SK-N-SH treated with all-trans-retinoic acid at 6 μM for 48 hours (cell line): ENCODE measurements around the gene KLHL17.
A peak's percentile ranks its signal among the peaks of the same experiment; 100 is the strongest.

Source experiments
- ATAC-seq: fragments of 200-7000 bp; cut with Tn5 transposase; 3 replicates; pipeline ENCODE4 v1.9.1; 2020; ENCODE audit warnings: mild to moderate bottlenecking, moderate library complexity
- BACH2 ChIP-seq: fragments of 250-450 bp; sonication (Bioruptor Pico); IDR thresholded peaks from 2 replicates; pipeline ENCODE4 v1.9.0; 2021; ENCODE audit warnings: mild to moderate bottlenecking, borderline replicate concordance
- CSDC2 ChIP-seq: fragments of 250-450 bp; sonication (Bioruptor Pico); IDR thresholded peaks from 2 replicates; pipeline ENCODE4 v1.5.0; 2020; ENCODE audit warnings: mild to moderate bottlenecking, moderate library complexity
- ESRRG ChIP-seq: fragments of 250-450 bp; sonication (Bioruptor Pico); IDR thresholded peaks from 2 replicates; pipeline ENCODE4 v1.6.1; 2021; ENCODE audit warnings: mild to moderate bottlenecking
- GLIS3 ChIP-seq: fragments of 250-450 bp; sonication (Bioruptor Pico); IDR thresholded peaks from 2 replicates; pipeline ENCODE4 v1.5.0; 2020; ENCODE audit warnings: mild to moderate bottlenecking, moderate library complexity
- ISL1 ChIP-seq: fragments of 250-450 bp; sonication (Bioruptor Pico); IDR thresholded peaks from 2 replicates; pipeline ENCODE4 v2.1.2; 2022; ENCODE audit warnings: mild to moderate bottlenecking, moderate library complexity
- OSR1 ChIP-seq: fragments of 250-450 bp; sonication (Bioruptor Pico); IDR thresholded peaks from 2 replicates; pipeline ENCODE4 v1.8.0; 2022; ENCODE audit warnings: moderate library complexity, mild to moderate bottlenecking, inconsistent platforms
- PPARA ChIP-seq: fragments of 250-450 bp; sonication (Bioruptor Pico); IDR thresholded peaks from 2 replicates; pipeline ENCODE4 v1.5.0; 2020; ENCODE audit warnings: mild to moderate bottlenecking, borderline replicate concordance
- RARB ChIP-seq: fragments of 250-450 bp; sonication (Bioruptor Pico); IDR thresholded peaks from 2 replicates; pipeline ENCODE4 v1.8.0; 2021; ENCODE audit warnings: mild to moderate bottlenecking, moderate library complexity
- SNAI2 ChIP-seq: fragments of 250-450 bp; sonication (Bioruptor Pico); IDR thresholded peaks from 2 replicates; pipeline ENCODE4 v1.5.0; 2020; ENCODE audit warnings: mild to moderate bottlenecking, moderate library complexity
- TCF4 ChIP-seq: fragments of 250-450 bp; sonication (Bioruptor Pico); IDR thresholded peaks from 2 replicates; pipeline ENCODE4 v1.8.0; 2021; ENCODE audit warnings: mild to moderate bottlenecking, moderate library complexity, borderline replicate concordance
- TOX ChIP-seq: fragments of 250-450 bp; sonication (Bioruptor Pico); IDR thresholded peaks from 2 replicates; pipeline ENCODE4 v1.8.0; 2021; ENCODE audit warnings: mild to moderate bottlenecking, moderate library complexity, borderline replicate concordance
- ZC3H10 ChIP-seq: fragments of 250-450 bp; sonication (Bioruptor Pico); IDR thresholded peaks from 2 replicates; pipeline ENCODE4 v1.5.1; 2021; ENCODE audit warnings: mild to moderate bottlenecking, moderate library complexity
- ZFP3 ChIP-seq: fragments of 250-450 bp; sonication (Bioruptor Pico); IDR thresholded peaks from 2 replicates; pipeline ENCODE4 v1.5.0; 2020; ENCODE audit warnings: mild to moderate bottlenecking, moderate library complexity
- ZNF565 ChIP-seq: fragments of 450-650 bp; formaldehyde crosslinking; conservative IDR thresholded peaks from 2 replicates; pipeline ENCODE4 v1.5.0; 2020; ENCODE audit warnings: low read depth, mild to moderate bottlenecking, moderate library complexity
- ZNF70 ChIP-seq: fragments of 450-650 bp; formaldehyde crosslinking; IDR thresholded peaks from 2 replicates; pipeline ENCODE4 v1.5.0; 2020; ENCODE audit warnings: mild to moderate bottlenecking, moderate library complexity
- ZNF8 ChIP-seq: fragments of 450-650 bp; formaldehyde crosslinking; IDR thresholded peaks from 2 replicates; pipeline ENCODE4 v1.5.0; 2020; ENCODE audit warnings: mild to moderate bottlenecking, moderate library complexity
- TF ChIP-seq, protein P1 (sequence below): fragments of 250-450 bp; sonication (Bioruptor Pico); IDR thresholded peaks from 2 replicates; pipeline ENCODE4 v1.5.1; 2021; ENCODE audit warnings: mild to moderate bottlenecking, moderate library complexity
- TF ChIP-seq, protein P2 (sequence below): fragments of 250-450 bp; sonication (Bioruptor Pico); IDR thresholded peaks from 2 replicates; pipeline ENCODE4 v1.8.0; 2021; ENCODE audit warnings: low read depth, mild to moderate bottlenecking, moderate library complexity, borderline replicate concordance

Gene KLHL17

DNA sequence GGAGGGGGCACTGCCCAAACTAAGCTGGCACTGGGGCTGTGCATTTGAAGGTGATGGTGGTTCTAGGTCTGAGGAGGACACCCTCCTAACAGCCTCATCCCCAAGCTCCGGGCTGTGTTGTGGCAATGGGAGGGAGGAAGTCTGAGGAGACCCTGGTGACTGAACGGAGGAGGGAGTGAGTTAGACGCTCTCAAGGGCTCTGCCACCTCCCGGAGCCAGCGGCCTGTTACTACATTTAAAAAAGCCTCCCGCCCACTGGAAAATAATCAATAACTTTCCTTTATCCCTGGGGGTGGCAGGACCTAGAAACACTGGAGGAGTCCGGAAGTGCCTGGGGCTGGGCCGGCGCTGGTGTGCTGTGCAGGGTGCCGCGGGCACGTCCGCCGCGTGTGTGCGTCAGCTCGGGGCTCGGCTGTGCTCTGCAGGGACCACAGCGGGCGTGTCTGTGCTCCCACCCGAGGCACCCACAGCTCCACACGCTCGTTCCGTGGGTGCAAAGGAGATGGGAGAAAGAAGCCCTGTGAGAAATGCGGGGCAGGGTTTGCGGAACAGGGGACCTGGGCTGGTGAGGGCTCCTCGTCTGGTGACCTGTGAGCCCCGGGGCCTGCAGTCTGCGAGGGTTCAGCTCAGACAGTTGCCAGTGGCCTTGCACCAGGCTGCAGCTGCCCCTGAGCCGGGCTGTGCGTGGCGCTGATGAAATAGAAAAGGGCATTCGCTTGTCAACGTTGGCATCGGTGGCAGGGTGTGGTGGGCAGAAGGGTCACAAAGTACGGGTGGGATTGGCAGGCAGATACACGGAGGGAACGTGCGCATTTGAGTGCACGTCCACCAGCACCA lies 31.3 kb upstream of the KLHL17 start:
- no peak for TF ChIP-seq ESRRG (CRISPR knock-in tag)
- TF ChIP-seq ZC3H10, result no peak
- no peak for TF ChIP-seq BACH2 (CRISPR knock-in tag)
- no peak for TF ChIP-seq TCF4 (CRISPR knock-in tag)
- no peak for TF ChIP-seq ZNF565 (CRISPR knock-in tag)
- no peak for TF ChIP-seq ZNF8 (CRISPR knock-in tag)
- ATAC-seq, result no peak

- no peak for ATAC-seq
- TF ChIP-seq, protein P1, sequence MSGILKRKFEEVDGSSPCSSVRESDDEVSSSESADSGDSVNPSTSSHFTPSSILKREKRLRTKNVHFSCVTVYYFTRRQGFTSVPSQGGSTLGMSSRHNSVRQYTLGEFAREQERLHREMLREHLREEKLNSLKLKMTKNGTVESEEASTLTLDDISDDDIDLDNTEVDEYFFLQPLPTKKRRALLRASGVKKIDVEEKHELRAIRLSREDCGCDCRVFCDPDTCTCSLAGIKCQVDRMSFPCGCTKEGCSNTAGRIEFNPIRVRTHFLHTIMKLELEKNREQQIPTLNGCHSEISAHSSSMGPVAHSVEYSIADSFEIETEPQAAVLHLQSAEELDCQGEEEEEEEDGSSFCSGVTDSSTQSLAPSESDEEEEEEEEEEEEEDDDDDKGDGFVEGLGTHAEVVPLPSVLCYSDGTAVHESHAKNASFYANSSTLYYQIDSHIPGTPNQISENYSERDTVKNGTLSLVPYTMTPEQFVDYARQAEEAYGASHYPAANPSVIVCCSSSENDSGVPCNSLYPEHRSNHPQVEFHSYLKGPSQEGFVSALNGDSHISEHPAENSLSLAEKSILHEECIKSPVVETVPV (CRISPR knock-in tag), result no peak
- no peak for TF ChIP-seq TOX (CRISPR knock-in tag)
- TF ChIP-seq ESRRG (CRISPR knock-in tag), result no peak
- no peak for TF ChIP-seq CSDC2
- no peak for TF ChIP-seq ZNF8 (CRISPR knock-in tag)
- TF ChIP-seq ZFP3 (CRISPR knock-in tag), result no peak
- TF ChIP-seq, all 23 proteins: peak for 0
Measured at GRCh38 chr1:929712-930632, 30.4 kb upstream of the KLHL17 start.

DNA sequence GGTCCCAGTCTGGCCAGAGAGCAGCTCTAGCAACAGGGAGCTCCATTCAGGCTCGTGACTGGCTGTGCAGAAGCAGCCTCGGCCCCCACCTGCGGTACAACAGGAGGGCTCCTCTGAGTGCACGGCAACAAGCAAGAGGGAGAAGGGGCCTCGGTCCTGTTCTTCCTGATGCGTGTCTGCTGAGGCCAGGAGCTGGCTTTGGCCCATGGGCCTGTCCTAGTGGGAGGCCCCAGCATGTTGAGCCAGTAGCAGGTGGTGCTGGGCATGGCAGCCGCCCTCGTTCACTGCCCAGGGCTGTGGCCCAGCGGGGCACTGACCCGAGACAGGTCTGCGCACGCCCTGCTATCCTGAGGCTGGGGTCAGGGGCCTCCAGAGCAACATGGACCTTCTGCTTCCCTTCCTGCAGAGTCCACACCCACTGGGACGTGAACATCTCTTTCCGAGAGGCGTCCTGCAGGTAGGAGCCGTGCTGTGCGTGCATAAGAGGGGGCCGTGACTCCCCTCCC lies 29.7 kb upstream of the KLHL17 start:
- no peak for ATAC-seq
- TF ChIP-seq PPARA (CRISPR knock-in tag) (no peak), ZNF8 (CRISPR knock-in tag) (no peak), GLIS3 (no peak), TOX (CRISPR knock-in tag) (no peak), ZC3H10 (no peak), SNAI2 (CRISPR knock-in tag) (no peak), OSR1 (CRISPR knock-in tag) (no peak), ISL1 (CRISPR knock-in tag) (no peak)

DNA sequence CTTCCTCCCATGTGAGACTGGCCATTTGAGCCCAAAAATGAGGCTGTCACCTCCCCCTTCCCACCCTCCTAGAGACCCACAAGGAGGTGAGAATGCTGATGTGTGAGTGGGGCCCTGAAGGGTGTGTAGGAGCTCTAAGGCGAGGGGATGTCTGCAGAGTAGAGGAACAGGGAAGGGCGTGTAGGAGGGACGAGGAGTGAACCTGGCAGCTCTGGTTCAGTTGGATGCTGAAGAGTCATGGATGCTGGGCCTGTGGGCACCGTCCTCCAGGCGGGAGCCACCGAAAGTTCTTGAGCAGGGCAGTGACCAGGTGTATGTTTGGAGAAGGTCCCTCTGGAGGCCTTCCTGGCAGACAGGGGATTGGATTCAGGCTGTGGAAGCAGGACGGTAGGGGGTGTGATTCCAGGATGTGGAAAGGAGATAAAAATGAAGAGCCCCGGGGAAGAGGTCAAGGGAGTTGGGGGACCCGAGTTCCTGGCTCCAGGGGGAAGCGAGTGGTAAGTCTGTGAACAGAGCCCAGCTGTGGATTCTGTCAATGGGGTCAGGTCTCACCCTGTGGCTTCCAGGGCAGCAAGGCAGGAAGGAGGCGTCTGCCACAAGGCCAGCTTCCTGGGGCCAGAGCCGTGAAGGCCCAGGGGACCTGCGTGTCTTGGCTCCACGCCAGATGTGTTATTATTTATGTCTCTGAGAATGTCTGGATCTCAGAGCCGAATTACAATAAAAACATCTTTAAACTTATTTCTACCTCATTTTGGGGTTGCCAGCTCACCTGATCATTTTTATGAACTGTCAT lies 28.8 kb upstream of the KLHL17 start:
- ATAC-seq, result no peak
- no peak for TF ChIP-seq ZNF70 (CRISPR knock-in tag)
- TF ChIP-seq ZFP3 (CRISPR knock-in tag), result peak; percentile 95

DNA sequence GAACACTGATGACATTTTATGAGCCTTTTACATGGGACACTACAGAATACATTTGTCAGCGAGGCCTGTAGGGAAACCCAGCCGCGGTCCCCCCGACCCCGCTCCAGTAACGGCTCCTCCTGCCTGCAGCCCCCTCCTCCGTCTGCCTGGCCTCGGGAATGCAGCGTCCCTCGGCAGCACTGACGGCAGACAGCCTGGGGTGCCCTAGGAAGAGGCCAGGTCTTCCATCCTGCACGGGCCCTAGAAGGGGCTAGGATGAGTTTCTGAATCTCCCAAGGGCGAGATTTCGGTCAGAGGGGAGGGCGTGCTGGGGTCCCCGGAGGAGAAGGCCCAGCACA lies 28.2 kb upstream of the KLHL17 start:
- TF ChIP-seq, protein P1 (CRISPR knock-in tag), result no peak
- TF ChIP-seq ISL1 (CRISPR knock-in tag), result no peak
- TF ChIP-seq TOX (CRISPR knock-in tag), result no peak
- TF ChIP-seq ESRRG (CRISPR knock-in tag), result no peak
- no peak for TF ChIP-seq ZC3H10
- no peak for TF ChIP-seq ZNF565 (CRISPR knock-in tag)
- no peak for TF ChIP-seq PPARA (CRISPR knock-in tag)
- TF ChIP-seq RARB (CRISPR knock-in tag), result no peak
- TF ChIP-seq, protein P2, sequence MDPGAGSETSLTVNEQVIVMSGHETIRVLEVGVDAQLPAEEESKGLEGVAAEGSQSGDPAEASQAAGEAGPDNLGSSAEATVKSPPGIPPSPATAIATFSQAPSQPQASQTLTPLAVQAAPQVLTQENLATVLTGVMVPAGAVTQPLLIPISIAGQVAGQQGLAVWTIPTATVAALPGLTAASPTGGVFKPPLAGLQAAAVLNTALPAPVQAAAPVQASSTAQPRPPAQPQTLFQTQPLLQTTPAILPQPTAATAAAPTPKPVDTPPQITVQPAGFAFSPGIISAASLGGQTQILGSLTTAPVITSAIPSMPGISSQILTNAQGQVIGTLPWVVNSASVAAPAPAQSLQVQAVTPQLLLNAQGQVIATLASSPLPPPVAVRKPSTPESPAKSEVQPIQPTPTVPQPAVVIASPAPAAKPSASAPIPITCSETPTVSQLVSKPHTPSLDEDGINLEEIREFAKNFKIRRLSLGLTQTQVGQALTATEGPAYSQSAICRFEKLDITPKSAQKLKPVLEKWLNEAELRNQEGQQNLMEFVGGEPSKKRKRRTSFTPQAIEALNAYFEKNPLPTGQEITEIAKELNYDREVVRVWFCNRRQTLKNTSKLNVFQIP (CRISPR knock-in tag), result no peak
- ATAC-seq, result no peak
